Measurements from ENCODE around the gene PGAP6. TPM values are rescaled to one million over a fixed set of nuclear protein-coding genes. Genes with fewer than 3 reads are reported as not detected.
"Not testable (repeated sequence)": the region's sequence is repeated elsewhere in the genome, so short reads cannot be mapped to it uniquely, and the experiment has no call there.

PGAP6 gene
- total and polyA plus RNA-seq, 4 donors, result 27.4 to 41.4 (median 39.0) TPM

GRCh38 chr16:350203-350602 is 31.6 kb downstream of the PGAP6 start:
- Histone ChIP-seq H3K4me3 (ENCODE audit: low read length in 2 of 2) (no peak overlapping the region), H3K27ac (ENCODE audit: low read depth in 1 of 2, low read length in 2 of 2) (no peak overlapping the region), H3K36me3 (ENCODE audit: control insufficient read depth in 1 of 2, insufficient read depth in 2 of 2, low read length in 1 of 2) (peaks cover 0 to 4% of the 10 kb centered on the region in 2 donors), H3K4me1 (ENCODE audit: control insufficient read depth in 1 of 2, insufficient read depth in 2 of 2, low read length in 2 of 2) (no peaks in the 10 kb centered on the region), H3K9me3 (ENCODE audit: control insufficient read depth, low read length) (no peaks in the 10 kb centered on the region), H3K27me3 (ENCODE audit: control insufficient read depth in 1 of 2, insufficient read depth in 2 of 2, low read length in 1 of 2) (no peaks in the 10 kb centered on the region)
- ATAC-seq (ENCODE audit: low FRiP score) (no peak), DNase-seq (no peak)
- intact Hi-C loops (cut with DNase I), result loop anchor here in 1 of 2 donors (5.0 kb wide), 1 partner anchor 118 kb away; the partner anchor contains the start of gene FAM234A
- 80 to 86% methylated on average over 8 of the region's 8 CpGs for WGBS, 2 donors

GRCh38 chr16:349211-349610 is 32.6 kb downstream of the PGAP6 start:
- no peaks in the 10 kb centered on the region for H3K9me3 ChIP-seq (ENCODE audit: control insufficient read depth, low read length)
- no peak overlapping the region for H3K4me3 ChIP-seq (ENCODE audit: low read length in 2 of 2)
- H3K27ac ChIP-seq (ENCODE audit: low read depth in 1 of 2, low read length in 2 of 2), result no peak overlapping the region
- intact Hi-C loops (cut with DNase I), result no loop called here
- WGBS, 2 donors, result 95 to 97% methylated on average over 7 of the region's 7 CpGs
- ATAC-seq (ENCODE audit: low FRiP score) (no peak), DNase-seq (no peak)
- H3K36me3 ChIP-seq (ENCODE audit: control insufficient read depth in 1 of 2, insufficient read depth in 2 of 2, low read length in 1 of 2), result peaks cover 0 to 4% of the 10 kb centered on the region in 2 donors
- H3K4me1 ChIP-seq (ENCODE audit: control insufficient read depth in 1 of 2, insufficient read depth in 2 of 2, low read length in 2 of 2), result no peaks in the 10 kb centered on the region
- no peaks in the 10 kb centered on the region for H3K27me3 ChIP-seq (ENCODE audit: control insufficient read depth in 1 of 2, insufficient read depth in 2 of 2, low read length in 1 of 2)

- DNase-seq; H3K4me3 ChIP-seq (ENCODE audit: low read length in 2 of 2); H3K27me3 ChIP-seq (ENCODE audit: control insufficient read depth in 1 of 2, insufficient read depth in 2 of 2, low read length in 1 of 2); H3K27ac ChIP-seq (ENCODE audit: low read depth in 1 of 2, low read length in 2 of 2); H3K9me3 ChIP-seq (ENCODE audit: control insufficient read depth, low read length); H3K36me3 ChIP-seq (ENCODE audit: control insufficient read depth in 1 of 2, insufficient read depth in 2 of 2, low read length in 1 of 2); intact Hi-C loops (cut with DNase I); H3K4me1 ChIP-seq (ENCODE audit: control insufficient read depth in 1 of 2, insufficient read depth in 2 of 2, low read length in 2 of 2); ATAC-seq (ENCODE audit: low FRiP score): not testable (repeated sequence)
- WGBS, 2 donors, result 95 to 97% methylated on average over 8 to 10 of the region's 10 CpGs
Measured at GRCh38 chr16:348495-348894, 33.3 kb downstream of the PGAP6 start.

- intact Hi-C loops (cut with DNase I), result no loop called here
- peaks cover 0 to 4% of the 10 kb centered on the region in 2 donors for H3K36me3 ChIP-seq (ENCODE audit: control insufficient read depth in 1 of 2, insufficient read depth in 2 of 2, low read length in 1 of 2)
- no peak overlapping the region for H3K4me3 ChIP-seq (ENCODE audit: low read length in 2 of 2)
- H3K4me1 ChIP-seq (ENCODE audit: control insufficient read depth in 1 of 2, insufficient read depth in 2 of 2, low read length in 2 of 2), result no peaks in the 10 kb centered on the region
- ATAC-seq (ENCODE audit: low FRiP score) (no peak), DNase-seq (no peak)
- H3K9me3 ChIP-seq (ENCODE audit: control insufficient read depth, low read length), result no peaks in the 10 kb centered on the region
- H3K27me3 ChIP-seq (ENCODE audit: control insufficient read depth in 1 of 2, insufficient read depth in 2 of 2, low read length in 1 of 2), result no peaks in the 10 kb centered on the region
- H3K27ac ChIP-seq (ENCODE audit: low read depth in 1 of 2, low read length in 2 of 2), result no peak overlapping the region
- WGBS, 2 donors, result 88 to 94% methylated on average over 6 of the region's 6 CpGs
Measured at GRCh38 chr16:347203-347602, 34.6 kb downstream of the PGAP6 start.

GRCh38 chr16:346587-346986 is 35.2 kb downstream of the PGAP6 start:
- H3K27me3 ChIP-seq (ENCODE audit: control insufficient read depth in 1 of 2, insufficient read depth in 2 of 2, low read length in 1 of 2), result no peaks in the 10 kb centered on the region
- no peak overlapping the region for H3K4me3 ChIP-seq (ENCODE audit: low read length in 2 of 2)
- no peaks in the 10 kb centered on the region for H3K9me3 ChIP-seq (ENCODE audit: control insufficient read depth, low read length)
- ATAC-seq (ENCODE audit: low FRiP score) (no peak), DNase-seq (no peak)
- no peak overlapping the region for H3K27ac ChIP-seq (ENCODE audit: low read depth in 1 of 2, low read length in 2 of 2)
- H3K4me1 ChIP-seq (ENCODE audit: control insufficient read depth in 1 of 2, insufficient read depth in 2 of 2, low read length in 2 of 2), result no peaks in the 10 kb centered on the region
- WGBS, 2 donors, result 88% methylated on average over 15 of the region's 15 CpGs
- H3K36me3 ChIP-seq (ENCODE audit: control insufficient read depth in 1 of 2, insufficient read depth in 2 of 2, low read length in 1 of 2), result peaks cover 0 to 4% of the 10 kb centered on the region in 2 donors
- intact Hi-C loops (cut with DNase I), result no loop called here

GRCh38 chr16:345772-346171 is 36.0 kb downstream of the PGAP6 start:
- Histone ChIP-seq H3K27me3 (ENCODE audit: control insufficient read depth in 1 of 2, insufficient read depth in 2 of 2, low read length in 1 of 2) (no peaks in the 10 kb centered on the region), H3K4me3 (ENCODE audit: low read length in 2 of 2) (no peak overlapping the region), H3K36me3 (ENCODE audit: control insufficient read depth in 1 of 2, insufficient read depth in 2 of 2, low read length in 1 of 2) (peaks cover 0 to 4% of the 10 kb centered on the region in 2 donors), H3K27ac (ENCODE audit: low read depth in 1 of 2, low read length in 2 of 2) (no peak overlapping the region), H3K4me1 (ENCODE audit: control insufficient read depth in 1 of 2, insufficient read depth in 2 of 2, low read length in 2 of 2) (no peaks in the 10 kb centered on the region), H3K9me3 (ENCODE audit: control insufficient read depth, low read length) (no peaks in the 10 kb centered on the region)
- ATAC-seq (ENCODE audit: low FRiP score) (no peak), DNase-seq (no peak)
- intact Hi-C loops (cut with DNase I), result no loop called here
- 91% methylated on average over 11 of the region's 11 CpGs for WGBS, 2 donors

- H3K36me3 ChIP-seq (ENCODE audit: control insufficient read depth in 1 of 2, insufficient read depth in 2 of 2, low read length in 1 of 2), result peaks cover 0 to 4% of the 10 kb centered on the region in 2 donors
- H3K4me1 ChIP-seq (ENCODE audit: control insufficient read depth in 1 of 2, insufficient read depth in 2 of 2, low read length in 2 of 2), result no peaks in the 10 kb centered on the region
- DNase-seq (no peak), ATAC-seq (ENCODE audit: low FRiP score) (no peak)
- no peaks in the 10 kb centered on the region for H3K27me3 ChIP-seq (ENCODE audit: control insufficient read depth in 1 of 2, insufficient read depth in 2 of 2, low read length in 1 of 2)
- H3K4me3 ChIP-seq (ENCODE audit: low read length in 2 of 2), result no peak overlapping the region
- WGBS, 2 donors, result 83 to 91% methylated on average over 18 of the region's 18 CpGs
- intact Hi-C loops (cut with DNase I), result no loop called here
- H3K9me3 ChIP-seq (ENCODE audit: control insufficient read depth, low read length), result no peaks in the 10 kb centered on the region
- no peak overlapping the region for H3K27ac ChIP-seq (ENCODE audit: low read depth in 1 of 2, low read length in 2 of 2)
Measured at GRCh38 chr16:342455-343213, 39.1 kb downstream of the PGAP6 start.

- ATAC-seq (ENCODE audit: low FRiP score); H3K27ac ChIP-seq (ENCODE audit: low read depth in 1 of 2, low read length in 2 of 2); H3K4me1 ChIP-seq (ENCODE audit: control insufficient read depth in 1 of 2, insufficient read depth in 2 of 2, low read length in 2 of 2); H3K4me3 ChIP-seq (ENCODE audit: low read length in 2 of 2); H3K36me3 ChIP-seq (ENCODE audit: control insufficient read depth in 1 of 2, insufficient read depth in 2 of 2, low read length in 1 of 2); H3K9me3 ChIP-seq (ENCODE audit: control insufficient read depth, low read length); H3K27me3 ChIP-seq (ENCODE audit: control insufficient read depth in 1 of 2, insufficient read depth in 2 of 2, low read length in 1 of 2); DNase-seq; intact Hi-C loops (cut with DNase I): not testable (repeated sequence)
- WGBS, 2 donors, result 81 to 91% methylated on average over 12 to 13 of the region's 13 CpGs
Measured at GRCh38 chr16:341974-342336, 39.8 kb downstream of the PGAP6 start.

Data from aorta (tissue), 5 donors.